ENCODE data around the gene CDH23. TPM values are rescaled to one million over a fixed set of nuclear protein-coding genes. Genes with fewer than 3 reads are reported as not detected.
A peak's percentile ranks its signal among the peaks of the same experiment; 100 is the strongest.

CDH23 gene
- total RNA-seq, 1 experiment from 2014 or later: 2.9 TPM

GRCh38 chr10:71390461-71390835, 6.3 kb upstream of the CDH23 start:
- Mint-ChIP-seq H3K4me1 (0 out of 2 replicates have a peak, but pooled peaks cover 2% of the 10 kb centered on the region), H3K27me3 (ENCODE audit: low read depth) (peaks cover 16% of the 10 kb centered on the region), H3K27ac (no peak overlapping the region), H3K4me3 (no peak overlapping the region), H3K9me3 (no peaks in the 10 kb centered on the region), H3K36me3 (no peaks in the 10 kb centered on the region)
- no peak for TF ChIP-seq GTF2I (CRISPR knock-in tag; conservative IDR thresholded peaks at IDR 0.05)
- DNase-seq (ENCODE audit: low spot score): no peak
- ChIA-PET POLR2A (no interaction called here), CTCF (interaction anchor here (1.1 to 2.3 kb wide), 10 partner anchors 14 to 318 kb away, joined by 3 to 12 read pairs (median 5); partner anchors contain the start of gene SLC29A3)
- ATAC-seq: peak; percentile 36

- CTCF ChIA-PET: interaction anchor here (1.0 to 2.3 kb wide), 9 partner anchors 14 to 488 kb away, joined by 3 to 12 read pairs (median 4); partner anchors contain the start of gene SLC29A3
- peaks cover 22% of the 10 kb centered on the region for H3K27me3 Mint-ChIP-seq (ENCODE audit: low read depth)
Measured at GRCh38 chr10:71390921-71391690, 5.6 kb upstream of the CDH23 start.

More at GRCh38 chr10:71390921-71391690, 5.6 kb upstream of the CDH23 start:
- Mint-ChIP-seq H3K9me3 (no peaks in the 10 kb centered on the region), H3K4me1 (peaks cover 7% of the 10 kb centered on the region; the same call in 1 of the 2 replicates), H3K27ac (no peak overlapping the region), H3K4me3 (no peak overlapping the region), H3K36me3 (no peaks in the 10 kb centered on the region)
- POLR2A ChIA-PET: no interaction called here
- TF ChIP-seq E2F4 (CRISPR knock-in tag; IDR thresholded peaks at IDR 0.05; ENCODE audit: borderline replicate concordance, low read depth) (no peak), OVOL2 (CRISPR knock-in tag; IDR thresholded peaks at IDR 0.05; ENCODE audit: borderline replicate concordance) (no peak), CDX4 (CRISPR knock-in tag; IDR thresholded peaks at IDR 0.05; ENCODE audit: borderline replicate concordance) (no peak), FOXJ3 (CRISPR knock-in tag; IDR thresholded peaks at IDR 0.05; ENCODE audit: borderline replicate concordance) (no peak), ESRRA (CRISPR knock-in tag; IDR thresholded peaks at IDR 0.05; ENCODE audit: borderline replicate concordance) (no peak), SMAD4 (CRISPR knock-in tag; IDR thresholded peaks at IDR 0.05) (no peak), ARID4B (CRISPR knock-in tag; IDR thresholded peaks at IDR 0.05; ENCODE audit: borderline replicate concordance) (no peak), ATF1 (CRISPR knock-in tag; IDR thresholded peaks at IDR 0.05) (no peak), ZNF232 (CRISPR knock-in tag; IDR thresholded peaks at IDR 0.05) (no peak), GTF2I (CRISPR knock-in tag; conservative IDR thresholded peaks at IDR 0.05) (no peak), EMX1 (CRISPR knock-in tag; IDR thresholded peaks at IDR 0.05) (no peak), MYBL2 (CRISPR knock-in tag; IDR thresholded peaks at IDR 0.05) (no peak), ATF3 (CRISPR knock-in tag; conservative IDR thresholded peaks at IDR 0.05) (no peak), NR2C2 (CRISPR knock-in tag; IDR thresholded peaks at IDR 0.05) (no peak), GABPB1 (CRISPR knock-in tag; IDR thresholded peaks at IDR 0.05) (no peak), E2F5 (CRISPR knock-in tag; IDR thresholded peaks at IDR 0.05) (no peak), ZNF423 (CRISPR knock-in tag; IDR thresholded peaks at IDR 0.05) (no peak), MXD4 (CRISPR knock-in tag; IDR thresholded peaks at IDR 0.05; ENCODE audit: borderline replicate concordance) (no peak), TP53 (CRISPR knock-in tag; IDR thresholded peaks at IDR 0.05) (no peak), USF1 (CRISPR knock-in tag; IDR thresholded peaks at IDR 0.05) (no peak)
- ATAC-seq (no peak), DNase-seq (ENCODE audit: low spot score) (no peak)

Data from WTC11 (cell line).